Stimulated activated naive CD8-positive, alpha-beta T cell treated with anti-CD3 and anti-CD28 coated beads, Interleukin-15, Interleukin-2, amounts not matched to agents 100 ng/mL and 50 ng/mL, for 24 hours (primary cell): Measurements from ENCODE around the gene TRPV4.
A peak's percentile ranks its signal among the peaks of the same experiment; 100 is the strongest.

Experiments
- H3K27ac Mint-ChIP-seq: one replicate; pipeline ENCODE4 v1.8.0; 2021; ENCODE audit warnings: mild to moderate bottlenecking, mixed read lengths
- H3K27me3 Mint-ChIP-seq: one replicate; pipeline ENCODE4 v1.8.0; 2021; ENCODE audit warnings: mixed read lengths
- H3K36me3 Mint-ChIP-seq: one replicate; pipeline ENCODE4 v1.8.0; 2021; ENCODE audit warnings: low read depth, mixed read lengths
- H3K4me1 Mint-ChIP-seq: one replicate; pipeline ENCODE4 v1.8.0; 2021; ENCODE audit warnings: low read depth, mixed read lengths
- H3K4me3 Mint-ChIP-seq: one replicate; pipeline ENCODE4 v1.8.0; 2021; ENCODE audit warnings: mild to moderate bottlenecking, mixed read lengths
- H3K9me3 Mint-ChIP-seq: one replicate; pipeline ENCODE4 v1.8.0; 2021; ENCODE audit warnings: mixed read lengths

Gene TRPV4

DNA sequence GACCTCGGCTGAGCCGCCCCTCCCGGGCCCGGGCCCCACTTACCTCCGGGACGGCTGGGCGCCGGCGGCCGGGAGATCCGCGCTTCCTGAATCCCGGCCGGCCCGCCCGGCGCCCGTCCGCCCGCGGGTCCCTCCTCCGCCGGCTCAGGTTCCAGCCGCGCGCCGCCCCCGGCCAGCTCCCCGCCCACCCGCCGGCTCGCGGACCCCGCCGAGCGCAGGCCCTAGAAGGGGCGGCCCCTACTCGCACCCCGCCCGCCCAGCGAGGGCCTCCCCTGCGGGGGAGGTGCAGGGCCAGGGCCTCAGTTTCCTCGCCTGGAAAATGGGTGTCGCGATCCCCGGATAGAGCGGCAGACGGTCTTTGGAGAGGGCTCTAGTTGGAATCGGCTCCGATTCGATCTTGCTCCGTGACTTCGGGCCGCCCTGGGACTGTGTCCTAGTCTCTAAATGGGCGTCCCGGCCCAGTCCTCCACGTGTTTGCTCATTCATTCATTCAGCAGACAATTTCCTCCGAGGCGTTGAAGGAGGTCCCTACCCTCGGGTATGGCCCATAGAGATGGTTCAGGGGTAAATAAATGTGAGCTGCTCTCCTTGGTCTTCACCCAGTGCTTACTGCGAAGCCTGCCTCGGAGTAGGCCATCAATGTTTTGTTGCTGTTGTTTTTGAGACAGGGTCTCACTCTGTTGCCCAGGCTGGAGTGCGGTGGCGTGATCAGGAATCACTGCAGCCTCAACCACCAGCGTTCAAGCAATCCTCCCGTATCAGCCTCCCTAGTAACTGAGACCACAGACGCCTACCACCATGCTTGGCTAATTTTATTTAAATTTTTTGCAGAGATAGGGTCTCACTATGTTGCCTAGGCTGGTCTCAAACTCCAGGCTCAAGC, at the start of gene TRPV4:
TRPV4 (minus strand) TSS at position 92 of the 883 bp plus-strand sequence. CDS start 18,602 bp downstream, outside the sequence.
- H3K27me3 Mint-ChIP-seq = peaks cover 21% of the 10 kb centered on the region
- no peak within 1 kb of the TSS for H3K4me3 Mint-ChIP-seq
- H3K36me3 Mint-ChIP-seq = no peaks in the 10 kb centered on the region
- no peaks in the 10 kb centered on the region for H3K9me3 Mint-ChIP-seq
- no peak within 1 kb of the TSS for H3K27ac Mint-ChIP-seq
- H3K4me1 Mint-ChIP-seq = peaks cover 4% of the 10 kb centered on the region

DNA sequence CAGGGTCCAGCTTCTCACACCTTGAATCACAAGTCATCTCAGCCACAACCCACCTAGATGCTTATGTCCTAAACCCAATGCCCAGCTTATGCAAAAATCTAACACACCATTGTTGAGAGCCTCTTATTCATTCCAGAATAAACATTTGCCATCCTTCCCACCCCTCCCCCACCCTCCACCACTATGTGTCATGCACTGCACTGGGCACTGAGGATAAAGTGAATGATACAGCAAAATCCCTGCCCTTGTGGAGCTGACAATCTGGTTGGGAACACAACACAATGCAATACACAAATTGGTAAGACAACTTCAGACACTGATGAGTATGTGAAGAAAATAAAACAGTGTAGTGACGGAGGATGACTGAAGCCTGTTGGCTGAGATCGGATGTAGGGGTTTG, 48.6 kb upstream of the TRPV4 start:
- Mint-ChIP-seq H3K9me3 (no peaks in the 10 kb centered on the region), H3K4me1 (peaks cover 32% of the 10 kb centered on the region), H3K27me3 (no peaks in the 10 kb centered on the region), H3K4me3 (no peak overlapping the region), H3K36me3 (no peaks in the 10 kb centered on the region), H3K27ac (no peak overlapping the region)

DNA sequence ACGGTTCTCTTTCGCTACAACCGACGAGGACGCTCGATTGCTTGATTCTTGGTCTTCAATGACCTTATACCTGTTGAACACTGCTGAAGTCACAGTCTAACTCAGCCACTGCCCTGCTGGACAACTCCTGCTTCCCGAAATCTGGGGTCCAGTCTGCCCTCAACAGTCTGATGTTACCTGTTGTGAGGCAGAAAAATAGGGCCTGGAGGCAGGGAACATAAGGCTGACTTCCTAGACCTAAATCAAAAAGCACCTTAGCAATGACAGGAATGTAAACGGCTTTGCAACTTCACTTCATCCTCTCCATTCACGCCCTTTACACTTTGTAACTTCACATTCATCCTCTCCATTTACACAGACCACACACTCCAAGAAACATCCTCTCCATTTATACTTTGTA, 47.7 kb upstream of the TRPV4 start:
- Mint-ChIP-seq H3K4me1 (peaks cover 37% of the 10 kb centered on the region), H3K36me3 (no peaks in the 10 kb centered on the region), H3K4me3 (peak overlapping the region; percentile 82), H3K27me3 (no peaks in the 10 kb centered on the region), H3K27ac (peak overlapping the region; percentile 74), H3K9me3 (no peaks in the 10 kb centered on the region)

DNA sequence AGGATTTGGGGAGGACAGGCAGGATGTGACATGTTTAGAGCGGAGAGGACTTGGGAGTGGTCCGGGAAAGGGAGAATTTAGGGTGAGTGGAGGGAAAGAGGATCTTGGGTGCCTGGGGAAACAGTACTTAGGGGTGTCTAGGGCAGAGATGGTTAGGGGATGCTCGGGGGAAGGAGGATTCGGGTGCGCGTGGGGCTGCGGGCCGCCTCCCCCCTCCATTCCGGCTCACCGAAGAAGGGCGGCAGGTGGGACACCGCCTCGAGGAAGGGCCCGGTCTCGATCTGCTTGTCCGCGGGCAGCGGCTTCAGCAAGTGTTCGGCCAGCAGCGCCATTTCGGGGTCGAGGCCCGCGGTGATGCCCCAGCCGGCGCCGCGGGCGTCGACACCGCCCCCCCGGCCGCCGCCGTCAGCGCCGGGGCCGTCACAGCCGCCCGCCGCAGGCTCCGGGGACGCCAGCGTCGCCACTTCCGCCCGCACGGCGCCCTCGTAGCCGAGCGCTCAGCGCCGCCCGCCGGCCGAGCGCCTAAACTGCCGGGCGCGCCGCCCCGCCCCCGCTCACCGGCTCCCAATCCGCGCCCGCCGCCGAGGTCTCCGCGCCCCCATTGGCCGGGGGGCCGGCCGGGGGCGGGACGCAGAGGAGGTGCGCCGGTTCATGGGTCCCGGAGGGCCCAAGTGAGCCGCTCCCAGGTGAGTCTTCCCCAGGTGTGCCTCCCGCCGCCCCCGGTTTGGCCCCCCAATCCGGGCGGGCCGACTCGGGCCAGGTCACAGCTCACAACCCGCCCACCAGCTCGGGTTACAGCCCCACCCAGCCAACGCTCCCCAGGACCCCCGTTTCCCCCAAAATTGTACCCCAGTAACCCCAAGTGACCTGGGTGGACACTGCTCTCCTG, 47.1 kb upstream of the TRPV4 start, which contains the start of gene GLTP:
GLTP (minus strand) TSS at position 499 of the 889 bp plus-strand sequence; CDS start at position 332, 167 bp downstream.
- Mint-ChIP-seq H3K27me3 (no peaks in the 10 kb centered on the region), H3K9me3 (no peaks in the 10 kb centered on the region), H3K36me3 (no peaks in the 10 kb centered on the region), H3K27ac (peak within 1 kb of the TSS; percentile 93), H3K4me1 (peaks cover 43% of the 10 kb centered on the region), H3K4me3 (peak within 1 kb of the TSS; percentile 93)

DNA sequence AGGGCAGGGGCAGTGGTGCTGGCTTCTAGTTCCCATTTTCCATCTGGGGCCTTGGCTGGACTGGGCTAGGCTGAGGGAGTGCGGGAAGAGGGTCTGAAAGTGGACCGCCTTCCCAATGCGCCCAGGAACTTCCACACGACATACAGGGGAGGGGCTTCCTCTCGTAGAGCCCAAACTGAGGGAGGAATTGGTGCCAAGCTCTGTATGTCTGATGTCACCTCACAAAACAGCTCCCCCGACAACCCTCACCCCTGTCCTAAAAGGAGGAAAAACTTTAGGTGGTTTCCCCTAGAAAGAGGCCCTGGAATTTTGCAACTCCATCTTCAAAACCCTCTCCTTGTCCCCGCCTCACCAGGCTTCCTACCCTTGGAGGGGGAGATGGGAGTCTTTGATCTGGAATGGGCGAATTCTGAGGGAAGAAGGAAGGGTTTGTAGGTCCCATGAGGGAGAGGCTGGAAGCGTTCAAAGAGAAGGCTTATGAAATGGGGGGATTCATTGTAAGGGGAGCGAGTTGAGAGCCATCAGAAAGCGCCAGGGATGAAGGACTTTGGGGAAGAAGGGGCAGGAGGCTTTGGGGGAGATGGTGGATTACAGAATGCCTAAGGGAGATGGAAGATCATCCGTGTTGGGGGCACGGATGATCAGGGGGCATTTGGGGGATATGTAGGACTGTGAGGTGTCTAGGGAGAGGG, 46.3 kb upstream of the TRPV4 start:
- peak overlapping the region; percentile 93 for H3K27ac Mint-ChIP-seq
- peak overlapping the region; percentile 93 for H3K4me3 Mint-ChIP-seq
- H3K4me1 Mint-ChIP-seq = peaks cover 48% of the 10 kb centered on the region
- H3K27me3 Mint-ChIP-seq = no peaks in the 10 kb centered on the region
- no peaks in the 10 kb centered on the region for H3K9me3 Mint-ChIP-seq
- H3K36me3 Mint-ChIP-seq = no peaks in the 10 kb centered on the region

DNA sequence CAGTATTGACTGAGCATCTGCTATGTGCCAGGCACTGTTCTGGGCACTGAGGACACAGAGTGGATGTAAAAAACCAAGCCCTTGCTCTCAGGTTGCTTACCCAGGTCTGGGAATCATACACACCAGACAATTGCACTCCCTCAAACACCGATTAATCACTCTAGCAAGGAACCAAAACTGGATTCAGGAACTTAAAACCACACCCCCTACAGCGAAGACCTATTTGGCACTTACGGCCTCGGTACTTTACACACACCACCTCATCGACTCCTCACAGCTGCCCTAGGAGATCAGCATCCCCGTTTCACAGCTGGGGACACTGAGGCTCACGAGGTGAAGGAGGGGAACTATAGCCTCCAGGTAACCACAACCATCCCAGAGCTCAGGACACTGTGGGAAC, 45.6 kb upstream of the TRPV4 start:
- Mint-ChIP-seq H3K4me3 (peak overlapping the region; percentile 93), H3K27me3 (no peaks in the 10 kb centered on the region), H3K4me1 (peaks cover 50% of the 10 kb centered on the region), H3K27ac (no peak overlapping the region), H3K9me3 (no peaks in the 10 kb centered on the region), H3K36me3 (no peaks in the 10 kb centered on the region)

DNA sequence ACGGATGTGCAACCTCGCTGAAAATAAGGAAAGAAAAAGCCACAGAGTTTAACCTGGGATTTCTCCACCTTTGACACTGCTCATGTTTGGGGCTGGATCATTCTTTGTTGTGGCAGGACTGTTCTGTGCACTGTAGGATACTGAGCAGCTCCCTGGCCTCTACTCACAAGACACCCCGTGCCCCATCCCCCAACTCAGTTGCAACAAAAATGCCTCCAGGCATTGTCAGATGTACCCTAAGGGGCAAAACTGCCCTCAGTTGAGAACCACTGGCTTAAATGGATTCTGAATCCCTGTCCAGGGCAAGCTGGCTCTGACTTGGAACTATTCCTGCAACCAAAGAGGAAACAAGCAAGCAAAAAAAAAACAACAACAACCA, 45.0 kb upstream of the TRPV4 start:
- Mint-ChIP-seq H3K9me3 (no peaks in the 10 kb centered on the region), H3K27me3 (no peaks in the 10 kb centered on the region), H3K27ac (no peak overlapping the region), H3K4me1 (peaks cover 50% of the 10 kb centered on the region), H3K4me3 (peak overlapping the region; percentile 93), H3K36me3 (no peaks in the 10 kb centered on the region)

DNA sequence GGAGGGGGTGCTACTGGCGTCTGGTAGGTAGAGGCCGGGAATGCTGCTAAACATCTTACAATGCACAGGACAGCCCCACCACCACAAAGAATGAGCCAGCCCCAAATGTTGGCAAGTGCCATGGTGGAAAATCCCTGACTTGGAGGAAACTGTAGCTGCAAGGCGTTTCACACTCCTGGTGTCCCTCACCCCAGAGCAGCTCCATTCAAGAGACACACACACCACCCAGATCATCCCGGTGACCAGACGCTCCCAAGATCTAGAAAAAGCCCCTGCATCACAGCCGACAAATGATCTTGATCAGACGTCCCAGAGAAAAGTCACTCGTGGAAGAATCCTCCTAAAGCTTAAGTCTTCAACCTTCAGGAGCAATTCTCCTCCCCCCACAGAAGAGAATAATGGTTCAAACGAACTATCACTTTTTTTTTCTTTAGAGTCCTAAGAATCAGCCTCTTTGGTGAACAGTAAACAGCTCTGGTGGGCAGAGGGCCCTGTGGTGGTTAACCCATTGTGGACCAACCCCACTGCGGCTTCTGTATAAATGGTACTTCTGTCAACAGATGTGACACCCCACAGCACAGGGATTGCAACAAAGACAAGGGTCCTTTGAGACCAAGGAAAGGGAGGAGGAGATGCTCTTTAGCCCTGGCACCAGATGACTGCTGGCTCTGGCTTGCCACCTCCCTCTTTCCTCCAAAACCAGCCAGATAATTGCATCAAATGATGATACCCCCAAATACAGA, 44.5 kb upstream of the TRPV4 start:
- Mint-ChIP-seq H3K27ac (no peak overlapping the region), H3K4me3 (no peak overlapping the region), H3K36me3 (peaks cover 2% of the 10 kb centered on the region), H3K4me1 (peaks cover 50% of the 10 kb centered on the region), H3K27me3 (no peaks in the 10 kb centered on the region), H3K9me3 (no peaks in the 10 kb centered on the region)

DNA sequence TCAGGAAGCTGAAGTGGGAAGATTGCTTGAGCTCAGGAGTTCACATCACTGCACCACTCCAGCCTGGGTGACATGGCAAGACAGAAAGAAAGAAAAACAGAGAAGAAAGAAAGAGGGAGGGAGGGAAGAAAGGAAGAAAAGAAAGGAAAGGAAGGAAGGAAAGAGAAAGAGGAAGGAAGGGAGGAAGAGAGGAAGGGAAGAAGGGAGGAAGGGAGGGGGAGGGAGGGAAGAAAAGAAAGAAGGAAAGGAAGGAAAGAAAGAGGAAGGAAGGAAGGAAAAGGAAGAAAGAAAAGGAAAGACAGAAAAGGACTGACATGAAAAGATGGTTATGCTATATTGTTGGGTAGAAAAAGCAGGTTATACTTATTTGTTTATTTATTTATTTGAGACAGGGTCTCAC, 43.2 kb upstream of the TRPV4 start:
- Mint-ChIP-seq H3K27me3 (no peaks in the 10 kb centered on the region), H3K4me3 (no peak overlapping the region), H3K9me3 (no peaks in the 10 kb centered on the region), H3K4me1 (peaks cover 50% of the 10 kb centered on the region), H3K27ac (peak overlapping the region; percentile 59), H3K36me3 (peaks cover 6% of the 10 kb centered on the region)

DNA sequence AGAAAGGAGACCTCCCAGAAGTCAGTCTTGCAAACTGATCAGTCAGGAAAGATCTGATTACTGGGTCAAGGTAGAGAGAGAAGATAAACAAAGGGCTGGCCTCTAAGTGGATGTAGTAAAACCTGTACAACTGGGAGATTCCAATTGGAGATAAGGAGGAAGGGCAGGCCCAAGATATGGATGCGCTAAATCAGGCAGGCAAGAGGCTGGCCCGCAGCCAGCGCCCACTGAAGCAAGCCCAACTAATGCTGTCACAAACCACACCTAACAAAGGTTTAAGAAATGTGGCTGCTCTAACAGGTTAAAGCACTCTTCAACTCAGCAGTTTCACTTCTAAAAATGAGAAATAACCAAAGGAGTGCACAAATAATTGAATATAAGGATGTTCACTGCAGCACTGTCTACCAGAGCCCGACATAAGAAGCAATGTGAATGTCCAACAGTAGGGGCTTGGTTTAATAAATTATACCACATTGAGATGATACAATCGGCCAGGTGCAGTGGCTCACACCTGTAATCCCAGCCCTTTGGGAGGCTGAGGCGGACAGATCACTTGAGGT, 42.5 kb upstream of the TRPV4 start:
- peaks cover 48% of the 10 kb centered on the region for H3K4me1 Mint-ChIP-seq
- H3K27ac Mint-ChIP-seq = no peak overlapping the region
- H3K27me3 Mint-ChIP-seq = no peaks in the 10 kb centered on the region
- no peaks in the 10 kb centered on the region for H3K9me3 Mint-ChIP-seq
- peaks cover 6% of the 10 kb centered on the region for H3K36me3 Mint-ChIP-seq
- H3K4me3 Mint-ChIP-seq = no peak overlapping the region

DNA sequence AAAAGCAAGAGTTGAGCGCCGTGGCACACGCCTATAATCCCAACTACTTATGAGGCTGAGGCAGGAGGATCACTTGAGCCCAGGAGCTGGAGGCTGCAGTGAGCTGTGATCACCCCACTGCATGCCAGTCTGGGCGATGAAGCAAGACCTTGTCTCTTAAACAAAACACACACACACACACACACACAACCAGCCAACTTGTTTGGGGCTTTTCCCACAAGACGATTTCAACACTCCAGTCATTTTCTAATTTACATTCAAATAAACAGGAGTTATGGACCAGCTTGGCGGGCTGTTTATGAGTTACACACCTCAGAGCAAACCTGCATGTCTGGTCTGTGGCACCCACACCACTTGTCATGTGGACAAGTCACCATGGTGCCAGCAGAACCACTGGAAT, 40.5 kb upstream of the TRPV4 start:
- no peak overlapping the region for H3K4me3 Mint-ChIP-seq
- peaks cover 38% of the 10 kb centered on the region for H3K4me1 Mint-ChIP-seq
- H3K27ac Mint-ChIP-seq = no peak overlapping the region
- H3K36me3 Mint-ChIP-seq = peaks cover 8% of the 10 kb centered on the region
- H3K9me3 Mint-ChIP-seq = no peaks in the 10 kb centered on the region
- H3K27me3 Mint-ChIP-seq = no peaks in the 10 kb centered on the region

DNA sequence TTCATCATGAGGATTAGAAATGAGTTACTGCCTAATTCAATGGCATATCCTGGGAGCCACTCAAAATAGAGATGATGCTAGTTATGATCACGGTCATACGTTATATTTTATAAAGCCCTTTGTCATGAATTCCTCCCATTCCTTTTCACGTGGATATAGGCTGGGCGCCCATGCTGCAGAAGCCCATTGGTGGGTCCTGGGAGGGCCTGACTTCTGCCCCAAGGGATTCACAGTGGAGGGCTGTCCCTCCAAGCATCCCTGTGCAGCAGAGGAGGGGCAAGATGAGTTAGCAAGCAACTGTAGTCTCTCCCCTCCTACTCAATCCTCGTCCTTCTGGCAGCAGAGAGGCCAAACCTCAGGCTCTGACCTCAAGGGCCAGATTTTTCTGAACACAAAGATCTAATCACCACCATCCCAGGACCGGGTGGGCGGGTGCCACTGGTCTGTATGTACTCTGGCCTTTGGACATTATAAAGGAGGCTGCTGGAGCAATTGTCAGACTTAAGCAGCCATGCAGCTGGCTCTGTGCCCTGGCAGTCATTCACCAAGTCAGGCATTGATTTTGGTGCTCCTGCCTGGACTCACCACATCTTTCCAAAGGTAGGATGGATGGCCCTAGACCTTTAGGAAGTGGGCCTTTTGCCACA, 38.6 kb upstream of the TRPV4 start:
- Mint-ChIP-seq H3K36me3 (peaks cover 13% of the 10 kb centered on the region), H3K27me3 (no peaks in the 10 kb centered on the region), H3K27ac (no peak overlapping the region), H3K4me3 (no peak overlapping the region), H3K4me1 (peaks cover 35% of the 10 kb centered on the region), H3K9me3 (no peaks in the 10 kb centered on the region)

DNA sequence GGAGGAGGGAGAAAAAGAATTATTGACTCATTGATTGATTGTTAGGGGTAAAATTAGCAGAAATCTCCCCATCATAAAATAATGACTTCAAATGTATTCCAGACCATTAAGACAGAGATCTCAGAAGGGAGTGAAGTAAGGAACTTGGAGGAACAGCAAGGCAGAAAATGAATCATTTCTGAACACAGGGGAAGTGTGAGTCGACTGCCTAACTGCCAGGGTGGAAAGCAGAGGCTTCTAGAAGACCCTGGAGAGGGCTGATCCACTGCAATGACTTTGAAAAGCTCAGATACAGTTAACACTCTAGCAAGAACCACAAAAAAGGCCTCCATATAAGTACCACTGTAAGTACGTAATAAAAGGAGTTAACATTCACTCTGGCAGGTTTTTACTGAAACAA, 37.5 kb upstream of the TRPV4 start:
- Mint-ChIP-seq H3K4me3 (no peak overlapping the region), H3K36me3 (peaks cover 13% of the 10 kb centered on the region), H3K9me3 (no peaks in the 10 kb centered on the region), H3K27me3 (no peaks in the 10 kb centered on the region), H3K27ac (peak overlapping the region; percentile 10), H3K4me1 (peaks cover 27% of the 10 kb centered on the region)
